WTC11 (cell line): Measurements from ENCODE around the gene PCNX1.

Experiments
- ATF6 ChIP-seq: sonication (generic); formaldehyde crosslinking; IDR thresholded peaks from 2 replicates; pipeline ENCODE4 v1.8.1; 2023; ENCODE audit warnings: mild to moderate bottlenecking, missing genetic modification reagents
- E2F4 ChIP-seq: sonication (generic); formaldehyde crosslinking; IDR thresholded peaks from 2 replicates; pipeline ENCODE4 v1.8.1; 2022; ENCODE audit warnings: low read depth, mild to moderate bottlenecking, moderate library complexity, missing genetic modification reagents, borderline replicate concordance
- ERG ChIP-seq: fragments of 250-450 bp; sonication (Bioruptor Pico); IDR thresholded peaks from 2 replicates; pipeline ENCODE4 v1.8.0; 2021; ENCODE audit warnings: mild to moderate bottlenecking

GRCh38 chr14:70872678-70873020 is 34.6 kb upstream of the PCNX1 start:
- TF ChIP-seq ATF6 (CRISPR knock-in tag): no peak
- TF ChIP-seq ERG (CRISPR knock-in tag): no peak
- no peak for TF ChIP-seq E2F4 (CRISPR knock-in tag)
